T-helper 22 cell (primary cell): ENCODE measurements around the gene TBC1D2B.

ENCODE experiments used
- DNase-seq: peaks from one replicate; pipeline ENCODE4 v3.0.0-alpha.2; 2020; ENCODE audit warnings: low read depth

Gene TBC1D2B

GRCh38 chr15:78054518-78054917 lies 23.0 kb downstream of the TBC1D2B start:
- DNase-seq = no peak

GRCh38 chr15:78052545-78052944 lies 25.0 kb downstream of the TBC1D2B start:
- no peak for DNase-seq

GRCh38 chr15:78052001-78052401 lies 25.5 kb downstream of the TBC1D2B start:
- DNase-seq = no peak

GRCh38 chr15:78051596-78051995 lies 25.9 kb downstream of the TBC1D2B start:
- DNase-seq = no peak

GRCh38 chr15:78050826-78051225 lies 26.7 kb downstream of the TBC1D2B start:
- DNase-seq = no peak

- DNase-seq = no peak
These were observed 27.1 kb downstream of the TBC1D2B start for GRCh38 chr15:78050441-78050809.

- DNase-seq = no peak
These were observed 27.6 kb downstream of the TBC1D2B start for GRCh38 chr15:78049691-78050440.

- no peak for DNase-seq
These were observed 28.9 kb downstream of the TBC1D2B start for GRCh38 chr15:78048628-78048920.

GRCh38 chr15:78047761-78048627 lies 29.5 kb downstream of the TBC1D2B start:
- no peak for DNase-seq

- no peak for DNase-seq
These were observed 30.6 kb downstream of the TBC1D2B start for GRCh38 chr15:78046796-78047341.

- DNase-seq = no peak
These were observed 32.3 kb downstream of the TBC1D2B start for GRCh38 chr15:78045189-78045588.

- DNase-seq = no peak
These were observed 32.9 kb downstream of the TBC1D2B start for GRCh38 chr15:78044407-78045155.

- no peak for DNase-seq
These were observed 35.6 kb downstream of the TBC1D2B start for GRCh38 chr15:78041946-78042345.

GRCh38 chr15:78040653-78041244 lies 36.8 kb downstream of the TBC1D2B start:
- no peak for DNase-seq

GRCh38 chr15:78038585-78039247 lies 38.8 kb downstream of the TBC1D2B start:
- DNase-seq = no peak

- no peak for DNase-seq
These were observed 39.7 kb downstream of the TBC1D2B start for GRCh38 chr15:78037779-78038305.

GRCh38 chr15:78037328-78037727 lies 40.2 kb downstream of the TBC1D2B start:
- DNase-seq = no peak

- DNase-seq = no peak
These were observed 41.5 kb downstream of the TBC1D2B start for GRCh38 chr15:78035861-78036476.

- peak; percentile 52 for DNase-seq
These were observed 42.2 kb downstream of the TBC1D2B start for GRCh38 chr15:78035321-78035751.

- peak; percentile 78 for DNase-seq
These were observed 42.9 kb downstream of the TBC1D2B start for GRCh38 chr15:78034495-78035191.
